Mesangial cell (primary cell): ENCODE results near the gene GLRA2. TPM values are rescaled to one million over a fixed set of nuclear protein-coding genes. Genes with fewer than 3 reads are reported as not detected.

Experiments
- total RNA-seq: library from RNA; depleted of rRNA; stranded (reverse); fragments of >200 nt; gene quantifications from 2 replicates; pipeline ENCODE4 v1.2.3, GENCODE V29; 2015

GLRA2 gene
- not detected in 2 replicates for total RNA-seq

GRCh38 chrX:14529290-14529989 lies at the start of gene GLRA2:
Gene GLRA2, plus strand, starts transcription at chrX:14529536. Its CDS starts 522 bp downstream, at chrX:14530058.

